Activated effector memory CD4-positive, alpha-beta T cell treated with Interleukin-2 at 50 U/mL for 16 hours (primary cell): Measurements from ENCODE around the gene CLSTN1.
A peak's percentile ranks its signal among the peaks of the same experiment; 100 is the strongest.
"Not testable (repeated sequence)": the region's sequence is repeated elsewhere in the genome, so short reads cannot be mapped to it uniquely, and the experiment has no call there.

ENCODE experiments used
- DNase-seq: peaks from one replicate; pipeline ENCODE4 v3.0.0-alpha.2; 2020

Gene CLSTN1

GRCh38 chr1:9794081-9794480 lies 29.7 kb downstream of the CLSTN1 start:
- no peak for DNase-seq

GRCh38 chr1:9793291-9793690 lies 30.5 kb downstream of the CLSTN1 start:
- DNase-seq: no peak

GRCh38 chr1:9792156-9793042 lies 31.4 kb downstream of the CLSTN1 start:
- no peak for DNase-seq

- DNase-seq: not testable (repeated sequence)
Observed at GRCh38 chr1:9789700-9790099, 34.1 kb downstream of the CLSTN1 start.

- DNase-seq: peak; percentile 19
Observed at GRCh38 chr1:9787702-9788101, 36.1 kb downstream of the CLSTN1 start.

GRCh38 chr1:9785406-9785805 lies 38.4 kb downstream of the CLSTN1 start:
- DNase-seq: no peak

- peak; percentile 29 for DNase-seq
Observed at GRCh38 chr1:9784508-9785133, 39.1 kb downstream of the CLSTN1 start.

- DNase-seq: no peak
Observed at GRCh38 chr1:9782897-9783296, 40.9 kb downstream of the CLSTN1 start.

- no peak for DNase-seq
Observed at GRCh38 chr1:9782116-9782751, 41.5 kb downstream of the CLSTN1 start.

- DNase-seq: no peak
Observed at GRCh38 chr1:9780554-9781110, 43.1 kb downstream of the CLSTN1 start.

GRCh38 chr1:9778905-9779304 lies 44.9 kb downstream of the CLSTN1 start:
- DNase-seq: no peak

GRCh38 chr1:9776685-9777084 lies 47.1 kb downstream of the CLSTN1 start:
- DNase-seq: no peak

GRCh38 chr1:9774712-9775679 lies 48.8 kb downstream of the CLSTN1 start:
- DNase-seq: no peak

- DNase-seq: no peak
Observed at GRCh38 chr1:9770298-9770697, 53.5 kb downstream of the CLSTN1 start.

GRCh38 chr1:9768983-9769382 lies 54.8 kb downstream of the CLSTN1 start:
- DNase-seq: no peak

- no peak for DNase-seq
Observed at GRCh38 chr1:9767964-9768668, 55.6 kb downstream of the CLSTN1 start.

GRCh38 chr1:9766759-9767442 lies 56.9 kb downstream of the CLSTN1 start:
- DNase-seq: no peak

- no peak for DNase-seq
Observed at GRCh38 chr1:9764550-9764949, 59.2 kb downstream of the CLSTN1 start.

GRCh38 chr1:9763914-9764313 lies 59.9 kb downstream of the CLSTN1 start:
- no peak for DNase-seq

- DNase-seq: not testable (repeated sequence)
Observed at GRCh38 chr1:9762446-9762845, 61.3 kb downstream of the CLSTN1 start.

GRCh38 chr1:9761855-9762254 lies 61.9 kb downstream of the CLSTN1 start:
- no peak for DNase-seq
